ENCODE measurements around the gene SFT2D3.
A peak's percentile ranks its signal among the peaks of the same experiment; 100 is the strongest.

The SFT2D3 gene

GRCh38 chr2:127660291-127660578, 41.1 kb upstream of the SFT2D3 start:
- peak overlapping the region; percentile 36 for H3K27ac ChIP-seq
- H3K36me3 ChIP-seq (ENCODE audit: control insufficient read depth, insufficient read depth, low read length) = no peaks in the 10 kb centered on the region
- H3K4me3 ChIP-seq (ENCODE audit: low read depth, low read length) = no peak overlapping the region
- no peak overlapping the region for H2AFZ ChIP-seq
- H3K9ac ChIP-seq = no peak overlapping the region
- H3K79me2 ChIP-seq = no peaks in the 10 kb centered on the region
- H3K27me3 ChIP-seq (ENCODE audit: control insufficient read depth, insufficient read depth, low read length) = no peaks in the 10 kb centered on the region
- H3K4me2 ChIP-seq (ENCODE audit: low read length) = no peak overlapping the region
- H3K4me1 ChIP-seq = no peaks in the 10 kb centered on the region
- no peaks in the 10 kb centered on the region for H3K9me3 ChIP-seq (ENCODE audit: control insufficient read depth, low read length)
- TF ChIP-seq, protein P1, sequence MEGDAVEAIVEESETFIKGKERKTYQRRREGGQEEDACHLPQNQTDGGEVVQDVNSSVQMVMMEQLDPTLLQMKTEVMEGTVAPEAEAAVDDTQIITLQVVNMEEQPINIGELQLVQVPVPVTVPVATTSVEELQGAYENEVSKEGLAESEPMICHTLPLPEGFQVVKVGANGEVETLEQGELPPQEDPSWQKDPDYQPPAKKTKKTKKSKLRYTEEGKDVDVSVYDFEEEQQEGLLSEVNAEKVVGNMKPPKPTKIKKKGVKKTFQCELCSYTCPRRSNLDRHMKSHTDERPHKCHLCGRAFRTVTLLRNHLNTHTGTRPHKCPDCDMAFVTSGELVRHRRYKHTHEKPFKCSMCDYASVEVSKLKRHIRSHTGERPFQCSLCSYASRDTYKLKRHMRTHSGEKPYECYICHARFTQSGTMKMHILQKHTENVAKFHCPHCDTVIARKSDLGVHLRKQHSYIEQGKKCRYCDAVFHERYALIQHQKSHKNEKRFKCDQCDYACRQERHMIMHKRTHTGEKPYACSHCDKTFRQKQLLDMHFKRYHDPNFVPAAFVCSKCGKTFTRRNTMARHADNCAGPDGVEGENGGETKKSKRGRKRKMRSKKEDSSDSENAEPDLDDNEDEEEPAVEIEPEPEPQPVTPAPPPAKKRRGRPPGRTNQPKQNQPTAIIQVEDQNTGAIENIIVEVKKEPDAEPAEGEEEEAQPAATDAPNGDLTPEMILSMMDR (IDR thresholded peaks at IDR 0.05) = no peak

GRCh38 chr2:127661072-127661649, 40.1 kb upstream of the SFT2D3 start:
- no peak overlapping the region for H3K4me3 ChIP-seq (ENCODE audit: low read depth, low read length)

GRCh38 chr2:127661949-127662510, 39.3 kb upstream of the SFT2D3 start:
- Histone ChIP-seq H3K4me1 (no peaks in the 10 kb centered on the region), H3K27ac (no peak overlapping the region)
- TF ChIP-seq, protein P1 (IDR thresholded peaks at IDR 0.05) = no peak

More at GRCh38 chr2:127661072-127661649, 40.1 kb upstream of the SFT2D3 start:
- Histone ChIP-seq H3K27me3 (ENCODE audit: control insufficient read depth, insufficient read depth, low read length) (no peaks in the 10 kb centered on the region), H3K4me1 (no peaks in the 10 kb centered on the region), H2AFZ (no peak overlapping the region), H3K27ac (peak overlapping the region; percentile 16), H3K9me3 (ENCODE audit: control insufficient read depth, low read length) (no peaks in the 10 kb centered on the region), H3K9ac (no peak overlapping the region), H3K36me3 (ENCODE audit: control insufficient read depth, insufficient read depth, low read length) (no peaks in the 10 kb centered on the region), H3K4me2 (ENCODE audit: low read length) (no peak overlapping the region), H3K79me2 (no peaks in the 10 kb centered on the region)
- TF ChIP-seq, protein P1 (IDR thresholded peaks at IDR 0.05) = no peak

GRCh38 chr2:127662937-127663565, 38.2 kb upstream of the SFT2D3 start:
- H3K9me3 ChIP-seq (ENCODE audit: control insufficient read depth, low read length) = no peaks in the 10 kb centered on the region
- H3K4me3 ChIP-seq (ENCODE audit: low read depth, low read length) = no peak overlapping the region
- H3K4me2 ChIP-seq (ENCODE audit: low read length) = no peak overlapping the region
- TF ChIP-seq, protein P1 (IDR thresholded peaks at IDR 0.05) = no peak
- H3K36me3 ChIP-seq (ENCODE audit: control insufficient read depth, insufficient read depth, low read length) = no peaks in the 10 kb centered on the region
- no peaks in the 10 kb centered on the region for H3K79me2 ChIP-seq
- H3K27ac ChIP-seq = no peak overlapping the region
- H2AFZ ChIP-seq = no peak overlapping the region
- H3K4me1 ChIP-seq = no peaks in the 10 kb centered on the region
- no peaks in the 10 kb centered on the region for H3K27me3 ChIP-seq (ENCODE audit: control insufficient read depth, insufficient read depth, low read length)
- H3K9ac ChIP-seq = no peak overlapping the region

More at GRCh38 chr2:127661949-127662510, 39.3 kb upstream of the SFT2D3 start:
- H3K36me3 ChIP-seq (ENCODE audit: control insufficient read depth, insufficient read depth, low read length) = no peaks in the 10 kb centered on the region
- H3K4me3 ChIP-seq (ENCODE audit: low read depth, low read length) = no peak overlapping the region
- H3K9ac ChIP-seq = no peak overlapping the region
- H2AFZ ChIP-seq = no peak overlapping the region
- H3K27me3 ChIP-seq (ENCODE audit: control insufficient read depth, insufficient read depth, low read length) = no peaks in the 10 kb centered on the region
- no peak overlapping the region for H3K4me2 ChIP-seq (ENCODE audit: low read length)
- no peaks in the 10 kb centered on the region for H3K9me3 ChIP-seq (ENCODE audit: control insufficient read depth, low read length)
- H3K79me2 ChIP-seq = no peaks in the 10 kb centered on the region

Data from parathyroid adenoma (tissue), 2 donors.